PC-9 (cell line): ENCODE data around the gene OR6K6. TPM values are rescaled to one million over a fixed set of nuclear protein-coding genes. Genes with fewer than 3 reads are reported as not detected.

Source experiments
- BruUV-seq: library from RNA; stranded (reverse); fragments of 400-500 nt; replicated peaks from 2 replicates; lab custom pipeline; 2021; lab: Mats Ljungman, UMichigan
- CTCF ChIA-PET: fragments of 300-600 bp; sonication (Branson Sonifier 250); formaldehyde crosslinking; loops from one replicate; lab custom pipeline; 2022; ENCODE audit warnings: antibody characterized with exemption; lab: Charles Lee
- POLR2A ChIA-PET: fragments of 300-600 bp; sonication (Branson Sonifier 250); formaldehyde crosslinking; loops from one replicate; lab custom pipeline; 2022; ENCODE audit warnings: antibody characterized with exemption; ENCODE audit not compliant: unreplicated experiment; lab: Charles Lee
- DNase-seq, 2 experiments: peaks; one replicate each; pipeline versions ENCODE4 v3.0.0 to v3.0.0-alpha.2; 2015 to 2022; ENCODE audit warnings: mixed read lengths in 1 of 2
- H2AFZ ChIP-seq: fragments of 200-600 bp; sonication (generic); 2 replicates; pipeline ENCODE4 v1.8.1; 2017; ENCODE audit warnings: antibody characterized with exemption
- H3F3A ChIP-seq: fragments of 200-600 bp; sonication (generic); 2 replicates; pipeline ENCODE4 v1.8.1; 2017; ENCODE audit warnings: antibody characterized with exemption, mild to moderate bottlenecking, low read depth; ENCODE audit not compliant: insufficient read depth
- H3K27ac ChIP-seq: fragments of 200-600 bp; sonication (generic); 2 replicates; pipeline ENCODE4 v1.6.1; 2016; ENCODE audit warnings: mixed run types
- H3K27me3 ChIP-seq: fragments of 200-600 bp; sonication (generic); 2 replicates; pipeline ENCODE4 v1.6.1; 2016; ENCODE audit warnings: low read depth, mixed run types; ENCODE audit not compliant: insufficient read depth
- H3K36me3 ChIP-seq: fragments of 200-600 bp; sonication (generic); 2 replicates; pipeline ENCODE4 v1.6.1; 2016; ENCODE audit warnings: low read depth, mixed run types
- H3K4me1 ChIP-seq: fragments of 200-600 bp; sonication (generic); replicated peaks from 2 replicates; pipeline ENCODE4 v1.6.1; 2016; ENCODE audit warnings: mixed run types; ENCODE audit not compliant: insufficient read depth
- H3K4me2 ChIP-seq: fragments of 200-600 bp; sonication (generic); 2 replicates; pipeline ENCODE4 v1.6.1; 2017; ENCODE audit warnings: mixed run types
- H3K4me3 ChIP-seq: fragments of 200-600 bp; sonication (generic); 2 replicates; pipeline ENCODE4 v1.6.1; 2016; ENCODE audit warnings: mixed run types
- H3K79me2 ChIP-seq: fragments of 200-600 bp; sonication (generic); 2 replicates; pipeline ENCODE4 v1.6.1; 2017; ENCODE audit warnings: low read depth, mixed run types
- H3K9me2 ChIP-seq: fragments of 200-600 bp; sonication (generic); 2 replicates; pipeline ENCODE4 v1.8.1; 2017; ENCODE audit warnings: mild to moderate bottlenecking; ENCODE audit not compliant: insufficient read depth
- H3K9me3 ChIP-seq: fragments of 200-600 bp; sonication (generic); 2 replicates; pipeline ENCODE4 v1.8.1; 2016; ENCODE audit warnings: low read depth; ENCODE audit not compliant: insufficient read depth
- H4K20me1 ChIP-seq: fragments of 200-600 bp; sonication (generic); 2 replicates; pipeline ENCODE4 v1.8.1; 2017; ENCODE audit not compliant: insufficient read depth
- EZH2 ChIP-seq: fragments of 200-600 bp; sonication (generic); IDR thresholded peaks from 2 replicates; pipeline ENCODE4 v1.8.0; 2017; ENCODE audit warnings: antibody characterized with exemption, low read depth
- intact Hi-C: fragments of 100-400 bp; cut with micrococcal nuclease; formaldehyde crosslinking; loops from one replicate; pipeline ENCODE4 v1.10.0; 2022; ENCODE audit not compliant: unreplicated experiment
- total RNA-seq: library from RNA; stranded (reverse); gene quantifications from 2 replicates; pipeline ENCODE4 v1.2.3, GENCODE V29; 2021
- TF ChIP-seq, protein P1 (sequence below): fragments of 200-600 bp; sonication (generic); conservative IDR thresholded peaks from 2 replicates; pipeline ENCODE4 v1.6.1; 2017; ENCODE audit warnings: mixed run types, antibody characterized with exemption, mild to moderate bottlenecking, moderate library complexity

Gene OR6K6
- total RNA-seq, 1 experiment from 2014 or later, result not detected

- CTCF ChIA-PET, result no interaction called here
- Histone ChIP-seq H3K4me2 (no peak overlapping the region), H3F3A (no peaks in the 10 kb centered on the region), H2AFZ (no peak overlapping the region), H3K27me3 (no peaks in the 10 kb centered on the region), H3K79me2 (no peaks in the 10 kb centered on the region), H4K20me1 (no peaks in the 10 kb centered on the region), H3K9me2 (no peaks in the 10 kb centered on the region), H3K27ac (no peak overlapping the region), H3K36me3 (no peaks in the 10 kb centered on the region), H3K9me3 (no peaks in the 10 kb centered on the region), H3K4me3 (no peak overlapping the region), H3K4me1 (no peaks in the 10 kb centered on the region)
- TF ChIP-seq, protein P1, sequence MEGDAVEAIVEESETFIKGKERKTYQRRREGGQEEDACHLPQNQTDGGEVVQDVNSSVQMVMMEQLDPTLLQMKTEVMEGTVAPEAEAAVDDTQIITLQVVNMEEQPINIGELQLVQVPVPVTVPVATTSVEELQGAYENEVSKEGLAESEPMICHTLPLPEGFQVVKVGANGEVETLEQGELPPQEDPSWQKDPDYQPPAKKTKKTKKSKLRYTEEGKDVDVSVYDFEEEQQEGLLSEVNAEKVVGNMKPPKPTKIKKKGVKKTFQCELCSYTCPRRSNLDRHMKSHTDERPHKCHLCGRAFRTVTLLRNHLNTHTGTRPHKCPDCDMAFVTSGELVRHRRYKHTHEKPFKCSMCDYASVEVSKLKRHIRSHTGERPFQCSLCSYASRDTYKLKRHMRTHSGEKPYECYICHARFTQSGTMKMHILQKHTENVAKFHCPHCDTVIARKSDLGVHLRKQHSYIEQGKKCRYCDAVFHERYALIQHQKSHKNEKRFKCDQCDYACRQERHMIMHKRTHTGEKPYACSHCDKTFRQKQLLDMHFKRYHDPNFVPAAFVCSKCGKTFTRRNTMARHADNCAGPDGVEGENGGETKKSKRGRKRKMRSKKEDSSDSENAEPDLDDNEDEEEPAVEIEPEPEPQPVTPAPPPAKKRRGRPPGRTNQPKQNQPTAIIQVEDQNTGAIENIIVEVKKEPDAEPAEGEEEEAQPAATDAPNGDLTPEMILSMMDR, result no peak
- TF ChIP-seq EZH2, result no peak
- intact Hi-C loops, result no loop called here
- DNase-seq, result no peak
- POLR2A ChIA-PET, result no interaction called here
- no TSS peak for BruUV-seq
Measured at GRCh38 chr1:158714754-158715153, 39.8 kb upstream of the OR6K6 start.

DNA sequence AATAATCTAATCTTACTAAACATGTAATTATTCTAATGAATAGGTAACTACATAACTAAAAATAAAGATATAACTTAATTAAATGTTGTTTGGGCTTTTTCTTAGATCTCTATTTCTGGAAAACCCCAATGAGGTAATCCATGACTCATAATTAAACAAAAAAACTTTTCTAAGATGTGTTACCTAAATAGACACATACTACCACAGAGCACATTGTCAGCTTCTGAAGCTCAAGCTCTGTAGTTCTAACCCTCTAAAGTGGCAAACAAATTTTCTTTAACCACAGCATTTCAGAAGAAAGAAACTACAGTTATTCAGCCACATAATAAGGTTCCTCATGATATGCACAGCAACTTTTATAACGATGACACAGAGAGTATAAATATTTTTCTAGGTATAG is 38.2 kb upstream of the OR6K6 start:
- TF ChIP-seq, protein P1, result no peak
- no peak for TF ChIP-seq EZH2
- no peaks in the 10 kb centered on the region for H3F3A ChIP-seq
- no peaks in the 10 kb centered on the region for H3K4me1 ChIP-seq
- no peaks in the 10 kb centered on the region for H3K9me3 ChIP-seq
- BruUV-seq, result no TSS peak
- no peaks in the 10 kb centered on the region for H3K9me2 ChIP-seq
- CTCF ChIA-PET, result no interaction called here
- H3K4me3 ChIP-seq, result no peak overlapping the region
- H3K79me2 ChIP-seq, result no peaks in the 10 kb centered on the region
- no peak overlapping the region for H3K27ac ChIP-seq
- POLR2A ChIA-PET, result no interaction called here
- H3K4me2 ChIP-seq, result no peak overlapping the region
- no peak overlapping the region for H2AFZ ChIP-seq
- no peaks in the 10 kb centered on the region for H3K27me3 ChIP-seq
- intact Hi-C loops, result no loop called here
- H4K20me1 ChIP-seq, result no peaks in the 10 kb centered on the region
- H3K36me3 ChIP-seq, result no peaks in the 10 kb centered on the region
- DNase-seq, result no peak

- H3K9me3 ChIP-seq, result no peaks in the 10 kb centered on the region
- POLR2A ChIA-PET, result no interaction called here
- DNase-seq, result no peak
- CTCF ChIA-PET, result no interaction called here
- H4K20me1 ChIP-seq, result no peaks in the 10 kb centered on the region
- no peak overlapping the region for H2AFZ ChIP-seq
- H3K36me3 ChIP-seq, result no peaks in the 10 kb centered on the region
- no TSS peak for BruUV-seq
- no peak overlapping the region for H3K4me3 ChIP-seq
- TF ChIP-seq, protein P1, result no peak
- TF ChIP-seq EZH2, result no peak
- no peaks in the 10 kb centered on the region for H3K4me1 ChIP-seq
- H3K27me3 ChIP-seq, result no peaks in the 10 kb centered on the region
- H3K79me2 ChIP-seq, result no peaks in the 10 kb centered on the region
- intact Hi-C loops, result no loop called here
- no peaks in the 10 kb centered on the region for H3K9me2 ChIP-seq
- no peaks in the 10 kb centered on the region for H3F3A ChIP-seq
- no peak overlapping the region for H3K27ac ChIP-seq
- H3K4me2 ChIP-seq, result no peak overlapping the region
Measured at GRCh38 chr1:158717344-158717743, 37.2 kb upstream of the OR6K6 start.
